ENCODE data around the gene HMG20B.

HMG20B gene

DNA sequence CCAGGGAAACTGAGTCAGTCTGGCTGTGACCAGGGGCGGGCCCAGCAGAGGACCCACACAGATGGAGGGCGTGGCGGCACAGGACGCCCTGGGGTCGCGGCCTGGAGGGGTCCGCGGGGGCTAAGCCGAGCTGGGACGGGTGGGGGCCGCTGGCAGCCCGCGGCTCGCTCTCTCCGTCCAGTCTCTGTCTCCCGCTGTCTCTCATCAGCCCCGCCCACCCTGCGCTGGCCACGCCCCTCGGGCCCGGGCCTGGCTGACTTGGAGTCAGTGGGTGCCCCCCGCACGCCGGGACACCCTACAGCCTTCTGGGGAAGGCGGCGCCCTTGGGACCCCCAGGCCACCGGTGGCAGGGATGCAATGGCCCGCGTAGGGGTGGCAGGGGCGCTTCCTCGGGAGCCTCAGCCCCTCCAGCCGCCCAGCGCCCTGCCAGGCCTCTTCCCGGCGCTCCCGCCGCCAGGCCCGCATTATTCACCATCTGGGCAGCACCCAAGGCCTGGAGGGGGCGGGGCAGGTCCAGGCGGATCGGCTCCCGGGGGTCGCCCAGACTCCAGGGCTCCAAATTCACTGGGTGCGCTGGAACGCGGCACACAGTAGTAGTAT is 34.0 kb downstream of the HMG20B start, which contains the start of gene TBXA2R:
TBXA2R (minus strand) TSS at position 186 of the 600 bp plus-strand sequence. CDS start 6,241 bp downstream, outside the sequence.
- peak; percentile 59 for DNase-seq

DNA sequence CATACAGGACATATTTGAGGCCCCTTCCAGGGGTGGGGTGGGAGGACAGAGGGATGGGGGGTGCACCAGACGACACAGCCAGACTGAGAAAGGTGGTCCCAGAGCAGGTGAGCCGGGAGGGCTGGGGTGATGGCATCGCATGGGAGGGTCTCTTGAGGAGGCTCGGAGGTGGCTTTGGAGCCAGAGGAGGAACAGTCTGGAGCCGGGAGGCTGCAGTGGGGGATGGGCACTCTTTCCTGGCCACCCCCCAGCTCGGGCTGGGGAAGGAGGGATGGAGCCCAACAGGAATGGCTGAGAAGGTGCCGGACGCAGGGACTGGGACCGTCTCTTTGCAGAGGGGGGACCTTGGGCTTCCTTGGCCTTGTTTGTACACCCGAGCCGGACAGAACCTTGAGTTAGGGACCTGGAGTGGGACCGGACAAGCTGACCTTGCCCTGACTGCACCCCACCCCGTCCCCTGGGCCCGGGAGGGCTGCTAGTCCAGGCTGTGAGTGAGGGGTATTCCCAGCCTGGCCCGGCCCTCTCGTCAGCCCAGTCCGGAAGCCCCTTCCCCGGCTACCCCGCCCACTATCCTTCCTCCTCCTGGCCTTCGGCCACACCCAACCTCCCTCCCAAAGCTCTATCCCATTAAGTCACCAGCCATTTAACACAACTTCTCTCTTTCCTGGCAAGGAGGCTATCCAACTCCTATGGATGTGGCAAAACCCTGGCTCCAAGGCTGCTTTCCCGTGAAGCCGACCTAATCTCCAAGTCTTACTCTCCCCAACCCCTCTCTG is 34.7 kb downstream of the HMG20B start:
- no peak for DNase-seq

DNA sequence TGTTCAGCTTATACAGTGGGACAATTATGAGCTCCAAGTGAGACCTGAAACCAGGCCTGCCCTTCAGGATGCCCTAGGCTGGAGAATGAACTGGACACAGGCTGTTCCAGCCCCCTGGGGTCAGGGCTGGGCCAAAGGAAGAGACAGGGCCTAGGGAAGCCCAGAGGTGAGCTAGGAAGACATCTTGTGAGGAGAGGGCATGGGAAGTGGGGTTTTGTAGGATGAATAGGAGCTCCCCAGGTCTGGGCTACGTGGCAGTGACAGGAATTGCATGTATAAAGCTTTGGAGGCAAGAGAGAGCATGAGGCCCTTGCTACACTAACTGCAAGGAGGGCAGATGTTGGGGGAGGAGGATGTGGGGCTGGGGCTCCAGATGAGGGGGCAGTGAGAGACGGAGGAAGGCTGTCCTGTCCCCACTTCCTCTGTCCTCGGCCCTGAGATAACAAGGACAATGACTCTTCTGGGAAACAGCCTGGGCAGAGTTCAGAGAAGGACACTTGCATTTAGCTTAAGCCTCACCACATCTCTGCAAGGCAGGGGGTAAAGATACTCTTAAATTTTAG is 35.4 kb downstream of the HMG20B start:
- no peak for DNase-seq

DNA sequence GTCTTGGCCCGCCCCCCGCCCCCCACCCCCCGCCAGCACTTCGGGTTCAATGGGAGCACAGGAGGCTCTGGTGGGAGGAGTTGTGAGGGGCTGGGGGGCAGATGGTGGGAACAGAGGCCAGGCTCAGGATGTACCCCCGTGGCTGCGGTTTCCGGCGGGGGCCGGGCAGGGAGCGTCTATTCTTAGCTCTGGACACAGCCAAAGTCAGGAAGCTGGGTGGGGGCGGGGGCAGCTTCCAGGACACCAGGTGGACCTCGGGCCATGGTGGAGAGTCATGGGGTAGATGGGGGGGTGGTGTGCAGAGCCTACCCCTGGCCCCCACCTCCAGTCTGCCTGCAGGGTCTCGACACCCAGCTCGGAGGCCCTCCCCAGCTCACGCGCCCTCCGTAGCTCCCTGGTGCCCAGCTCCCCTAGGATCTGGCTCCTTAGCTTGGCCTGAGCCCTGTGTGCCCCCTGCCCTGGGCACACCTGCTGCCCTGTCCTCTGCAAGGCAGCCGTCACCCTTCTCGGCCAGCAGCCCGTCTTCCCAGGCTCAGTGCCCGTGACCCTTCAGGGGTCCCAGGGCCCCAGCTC is 36.1 kb downstream of the HMG20B start:
- no peak for DNase-seq

DNA sequence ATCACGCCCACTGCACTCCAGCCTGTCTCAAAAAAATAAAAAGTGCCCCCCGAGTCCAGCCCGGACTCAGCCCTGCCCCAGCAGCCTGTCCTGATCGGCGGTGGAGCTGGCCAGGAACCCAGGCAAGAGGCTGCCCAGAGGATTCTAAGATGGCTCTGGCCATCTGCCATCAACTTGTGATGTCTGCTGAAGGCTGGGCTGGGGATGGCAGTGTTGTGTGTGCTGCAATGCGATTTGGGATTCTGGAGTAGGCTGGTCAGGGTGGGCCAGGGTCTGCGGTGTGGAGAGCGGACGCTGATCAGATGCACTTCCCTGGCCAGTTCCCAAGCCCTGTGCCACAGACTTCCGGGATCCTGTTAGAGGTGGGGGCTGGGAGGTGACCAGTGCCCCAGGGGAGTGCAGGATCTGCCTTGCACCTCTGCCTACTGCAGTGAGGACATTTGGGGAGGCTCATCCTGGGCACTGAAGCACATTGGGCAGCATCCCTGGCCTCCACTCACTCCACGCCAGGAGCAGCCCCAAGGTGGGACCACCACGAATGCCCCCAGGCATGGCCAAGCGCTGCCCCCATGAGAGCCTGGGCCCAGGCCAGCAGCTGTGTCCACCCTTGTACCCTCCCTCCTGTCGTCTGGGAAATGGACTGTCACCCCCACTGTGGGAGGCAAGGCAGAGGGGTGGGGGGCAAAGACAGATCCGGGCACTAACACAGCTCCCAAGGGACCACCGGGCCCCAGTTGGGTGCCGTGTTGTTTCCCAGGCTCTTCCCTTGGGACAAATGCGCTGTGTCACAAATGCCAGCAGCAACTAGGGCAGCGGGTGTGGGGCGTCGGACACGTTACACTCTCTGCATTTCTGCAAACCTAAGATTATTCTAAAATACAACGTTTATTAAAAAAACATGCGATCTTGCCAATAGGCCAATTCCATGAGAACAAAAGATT is 37.3 kb downstream of the HMG20B start:
- DNase-seq: no peak

DNA sequence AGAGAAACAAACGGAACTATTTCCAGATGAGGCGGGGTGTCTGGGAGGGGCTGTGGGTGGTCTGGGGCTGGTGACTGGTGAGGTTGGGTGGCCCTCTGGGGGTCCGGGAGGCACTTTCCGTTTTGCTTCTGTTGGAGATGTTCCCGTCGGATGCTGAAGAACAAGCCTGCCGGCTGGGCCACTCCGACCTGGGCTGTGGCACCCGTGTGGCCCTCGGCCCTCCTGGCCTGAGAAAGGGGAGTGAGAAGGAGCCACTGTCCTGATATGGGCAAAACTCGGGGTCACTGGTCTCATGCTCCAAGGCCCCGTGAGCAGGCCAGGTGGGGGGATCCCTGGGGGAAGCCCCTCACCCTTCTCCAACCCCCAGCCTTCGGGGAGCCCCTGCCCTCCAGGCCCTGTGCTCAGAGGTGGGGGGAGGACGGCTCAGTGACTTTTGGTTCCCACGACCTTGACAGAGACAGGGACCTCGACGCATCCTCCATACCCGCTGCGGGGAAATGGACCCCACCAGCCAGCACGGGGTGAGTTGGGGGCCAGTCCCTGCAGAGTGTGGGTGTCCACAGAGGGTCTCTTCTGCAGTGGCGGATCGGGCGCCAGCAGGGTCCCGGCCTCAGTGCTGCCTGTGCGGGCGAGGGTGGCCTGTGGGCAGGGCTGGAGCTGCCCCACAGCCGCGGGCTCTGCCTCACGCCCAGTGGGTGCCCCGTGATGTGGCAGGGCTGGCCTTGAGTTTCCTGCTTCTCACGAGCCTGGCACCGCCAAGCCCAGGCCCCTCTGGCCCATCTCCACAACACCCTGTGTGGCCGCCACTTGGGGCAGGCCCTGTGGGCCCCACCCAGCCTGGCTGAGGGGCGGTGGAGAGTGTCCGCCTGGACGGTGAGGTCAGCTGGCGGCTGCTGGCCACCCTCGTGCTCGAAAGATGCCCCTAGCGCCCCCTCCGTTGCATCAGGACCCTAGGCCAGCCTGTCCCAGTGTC is 38.3 kb downstream of the HMG20B start:
- no peak for DNase-seq

DNA sequence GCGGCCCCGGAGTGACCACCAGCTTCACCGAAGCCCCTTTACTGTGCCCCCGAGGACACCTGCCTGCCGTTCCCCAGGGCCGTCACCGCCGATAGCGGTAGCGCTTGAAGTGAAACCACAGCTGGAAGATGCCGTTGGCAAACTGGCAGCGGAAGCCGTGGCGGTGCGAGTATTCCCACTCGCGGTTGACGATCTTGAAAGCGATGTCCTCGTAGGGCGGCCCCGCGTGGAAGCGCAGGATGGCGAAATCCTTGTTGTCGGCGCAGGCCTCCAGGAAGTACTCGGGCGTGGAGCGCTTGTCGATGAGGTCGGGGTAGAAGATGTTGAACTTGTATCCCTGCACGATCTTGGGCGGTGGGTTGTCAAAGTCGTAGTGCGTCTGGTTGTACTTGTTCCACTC is 39.1 kb downstream of the HMG20B start:
- no peak for DNase-seq

DNA sequence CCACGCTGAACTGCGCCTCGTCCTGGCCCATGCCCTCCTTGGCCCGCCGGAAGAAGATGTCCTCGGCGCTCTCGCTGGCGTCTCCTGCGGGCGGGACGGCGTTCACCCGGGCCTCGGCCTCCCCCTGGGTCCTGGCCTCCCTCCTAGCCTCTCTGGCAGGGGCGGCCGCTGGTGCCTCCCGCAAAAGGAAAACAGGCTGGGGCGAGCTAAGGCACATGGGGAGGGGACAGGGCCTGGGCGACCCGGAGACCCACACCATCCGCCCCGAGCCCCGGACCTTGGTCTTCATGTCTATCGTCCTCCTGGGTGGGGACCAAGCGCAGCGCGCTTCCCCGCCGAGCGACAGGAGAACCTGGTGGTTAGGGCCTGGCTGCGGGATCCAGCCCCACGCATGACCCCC is 39.6 kb downstream of the HMG20B start:
- no peak for DNase-seq

DNA sequence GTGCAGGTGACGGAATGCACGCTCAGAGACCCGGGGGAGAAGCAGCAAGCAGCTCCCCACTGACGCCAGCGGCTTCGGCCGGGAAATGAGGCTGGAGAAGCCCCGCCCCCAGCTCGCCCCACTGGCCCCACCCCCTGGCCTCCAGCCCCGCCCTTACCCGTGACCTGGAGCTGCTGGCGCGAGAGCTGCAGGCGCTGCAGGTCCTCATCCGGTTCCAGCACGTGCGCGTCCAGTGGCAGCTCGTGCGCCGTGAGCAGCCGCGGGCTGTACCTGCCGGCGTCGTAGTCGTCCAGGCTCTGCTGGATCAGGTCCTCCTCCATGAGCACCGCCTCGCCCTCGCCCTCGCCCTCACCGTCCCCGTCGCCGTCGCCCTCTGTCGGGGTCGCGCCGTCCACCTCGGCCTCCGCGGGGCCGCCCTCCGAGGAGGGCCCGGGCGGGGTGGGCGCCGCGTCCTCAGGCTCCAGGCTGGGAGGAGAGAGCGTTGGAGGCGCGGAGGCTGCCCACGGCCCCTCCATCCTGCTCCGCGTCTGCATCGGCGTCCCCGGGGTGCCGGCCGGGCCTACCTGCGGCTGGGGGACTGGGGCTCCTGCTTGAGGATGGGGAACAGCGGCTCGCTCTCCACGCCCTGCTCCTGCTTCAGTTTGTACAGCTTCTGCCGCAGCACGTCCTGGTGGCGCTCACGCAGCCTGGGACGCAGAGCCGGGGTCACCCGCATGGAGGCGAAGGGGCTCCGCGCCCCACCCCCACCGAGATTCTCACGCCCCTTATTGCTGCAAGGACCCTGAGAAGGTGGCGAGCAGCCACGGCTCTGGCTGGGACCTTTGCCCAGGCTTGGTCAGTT is 40.4 kb downstream of the HMG20B start:
- DNase-seq: no peak

DNA sequence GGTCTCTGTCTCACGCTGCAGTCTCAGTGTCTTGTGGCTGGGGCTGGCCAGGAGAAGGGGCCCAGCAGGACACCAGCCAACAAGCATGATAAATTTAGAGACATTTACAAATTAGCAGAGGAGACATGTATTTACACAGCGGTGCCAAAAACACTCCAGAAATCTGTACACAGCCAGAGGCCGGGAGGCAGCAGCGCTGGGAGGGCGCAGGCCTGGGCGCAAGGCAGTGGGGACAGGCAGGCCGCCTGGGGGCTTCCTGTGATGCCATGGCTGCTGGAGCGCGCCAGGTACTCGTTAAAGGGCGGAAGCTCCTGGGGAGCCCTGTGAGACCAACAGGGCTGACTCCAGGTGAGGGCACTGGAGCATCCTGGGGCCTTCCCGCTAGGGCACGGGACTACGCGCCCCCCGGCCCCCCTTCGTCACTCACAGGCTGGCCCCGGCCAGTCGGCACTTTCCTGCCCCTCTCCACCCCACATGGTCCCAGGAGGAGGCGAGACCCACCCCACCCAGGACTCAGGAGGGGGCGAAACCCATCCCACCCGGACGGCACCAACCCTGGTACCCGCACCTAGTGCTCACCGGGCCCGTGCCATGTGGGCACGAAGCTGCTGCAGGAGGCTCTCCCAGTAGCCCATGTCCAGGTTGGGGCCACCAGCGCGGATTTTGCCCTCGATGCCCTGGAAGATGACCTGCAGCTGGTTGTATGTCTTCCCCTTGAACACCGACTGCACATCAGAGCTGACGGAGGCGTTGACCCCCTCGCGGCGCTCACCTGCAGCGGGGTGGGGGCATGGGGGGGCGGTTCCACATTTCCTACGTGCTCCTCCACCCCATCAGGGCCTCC is 41.3 kb downstream of the HMG20B start:
- no peak for DNase-seq

DNA sequence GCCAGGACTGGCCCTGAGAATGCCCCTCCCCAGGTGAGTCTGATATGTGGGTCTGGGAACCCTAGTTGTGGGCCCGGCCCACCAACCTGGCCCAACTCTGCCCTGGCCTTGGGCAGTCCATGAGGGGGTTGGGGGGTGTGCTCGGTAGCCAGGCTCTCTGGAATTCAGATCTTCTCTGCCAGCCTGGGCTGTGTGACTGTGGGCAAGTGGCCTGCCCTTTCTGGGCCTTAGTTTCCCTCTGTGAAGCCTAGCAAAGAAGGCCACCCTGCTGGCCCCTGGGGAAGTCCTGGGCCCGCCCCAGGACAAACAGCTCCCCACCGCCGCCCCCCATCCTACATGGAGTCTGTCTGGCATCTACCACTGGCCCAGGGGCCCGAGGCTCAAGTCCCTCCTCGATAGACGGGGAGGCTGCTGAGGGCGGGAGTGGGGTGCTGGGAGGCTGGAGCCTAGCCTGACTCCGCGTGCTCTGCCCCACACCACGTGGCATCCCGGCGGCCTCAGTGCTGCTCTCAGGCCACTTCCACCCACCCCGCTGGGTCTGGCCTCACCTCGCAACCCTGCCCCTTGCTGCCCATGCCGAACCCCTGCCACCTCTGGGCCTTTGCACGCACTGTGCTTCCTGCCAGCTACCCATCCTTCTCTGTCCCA is 42.2 kb downstream of the HMG20B start:
- no peak for DNase-seq

DNA sequence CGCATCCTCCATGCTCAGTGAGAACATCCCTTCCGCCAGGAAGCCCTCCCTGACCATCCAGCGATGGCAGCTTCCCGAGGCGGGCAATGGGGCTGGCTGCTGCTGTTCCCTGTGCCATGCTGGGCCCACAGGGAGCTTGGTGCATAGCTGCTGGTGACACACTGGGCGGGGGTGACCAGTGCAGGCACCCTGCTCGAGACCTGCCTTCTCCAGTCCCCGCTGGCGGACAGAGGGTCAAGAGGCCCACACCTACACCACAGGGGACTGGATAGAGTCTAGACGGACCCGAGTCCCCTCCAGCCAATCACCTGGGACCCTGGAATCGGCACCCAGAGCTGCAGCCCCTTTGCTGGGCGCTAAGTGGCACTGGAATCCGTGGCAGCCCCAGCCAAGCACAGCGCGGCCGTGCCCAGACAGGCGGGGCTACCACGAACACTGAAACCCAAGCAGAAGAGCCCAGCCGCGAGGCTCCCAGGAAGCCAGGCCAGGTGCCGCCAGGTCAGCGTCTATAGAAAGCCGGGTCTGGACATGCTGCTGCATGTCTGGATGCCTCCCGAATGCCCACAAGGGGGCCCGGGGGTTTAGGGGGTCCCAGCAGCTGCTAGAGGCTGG is 42.9 kb downstream of the HMG20B start:
- DNase-seq: no peak

DNA sequence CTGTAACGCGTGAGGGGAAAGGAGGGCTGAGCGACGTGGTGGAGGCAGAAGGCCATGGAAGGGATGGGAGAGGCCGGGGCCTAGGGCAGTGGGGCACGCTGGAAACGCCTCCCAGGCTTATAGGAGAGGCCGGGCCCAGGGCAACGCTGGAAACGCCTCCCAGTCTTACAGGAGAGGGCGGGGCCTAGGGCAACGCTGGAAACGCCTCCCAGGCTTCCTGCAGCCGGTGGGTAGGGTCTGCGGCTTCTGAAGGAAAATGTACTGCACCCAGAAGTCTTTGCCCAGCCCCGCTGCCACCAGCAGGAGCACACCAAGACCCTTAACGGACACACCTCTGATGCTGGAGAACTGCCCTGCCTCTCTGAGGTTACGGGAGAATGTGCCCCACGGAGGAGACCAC is 44.7 kb downstream of the HMG20B start:
- DNase-seq: no peak

DNA sequence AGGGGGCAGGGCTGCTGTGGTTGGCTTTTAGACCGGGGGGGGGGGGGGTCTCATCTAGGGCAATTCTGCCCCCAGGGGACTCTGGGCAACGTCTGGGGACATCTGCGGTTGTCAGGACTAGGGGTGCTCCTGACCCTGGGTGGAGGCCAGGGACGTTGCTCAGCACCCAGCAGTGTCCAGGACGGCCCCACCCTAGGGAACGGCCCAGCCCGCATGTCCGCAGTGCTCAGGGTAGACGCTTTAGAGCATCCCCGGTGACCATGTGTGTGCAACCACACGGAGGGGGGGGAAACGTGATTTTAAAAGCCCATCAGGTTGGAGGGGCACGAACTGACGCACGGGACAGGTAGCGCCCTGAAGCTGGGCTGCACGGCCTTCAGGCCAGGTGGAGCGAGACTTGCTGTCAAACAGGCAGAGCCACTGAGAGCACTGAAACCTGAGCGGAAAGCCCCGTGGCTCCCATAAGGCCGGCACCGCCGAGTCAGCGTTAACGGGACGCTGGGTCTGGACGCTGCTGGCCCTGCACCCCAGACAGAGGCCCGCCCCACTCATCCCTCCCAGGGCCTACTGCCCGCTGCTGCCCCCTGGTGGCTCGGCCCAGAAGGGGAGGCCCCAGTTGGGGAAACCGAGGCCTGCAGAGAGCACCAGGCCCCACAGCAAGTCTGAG is 45.5 kb downstream of the HMG20B start:
- DNase-seq: peak; percentile 37

DNA sequence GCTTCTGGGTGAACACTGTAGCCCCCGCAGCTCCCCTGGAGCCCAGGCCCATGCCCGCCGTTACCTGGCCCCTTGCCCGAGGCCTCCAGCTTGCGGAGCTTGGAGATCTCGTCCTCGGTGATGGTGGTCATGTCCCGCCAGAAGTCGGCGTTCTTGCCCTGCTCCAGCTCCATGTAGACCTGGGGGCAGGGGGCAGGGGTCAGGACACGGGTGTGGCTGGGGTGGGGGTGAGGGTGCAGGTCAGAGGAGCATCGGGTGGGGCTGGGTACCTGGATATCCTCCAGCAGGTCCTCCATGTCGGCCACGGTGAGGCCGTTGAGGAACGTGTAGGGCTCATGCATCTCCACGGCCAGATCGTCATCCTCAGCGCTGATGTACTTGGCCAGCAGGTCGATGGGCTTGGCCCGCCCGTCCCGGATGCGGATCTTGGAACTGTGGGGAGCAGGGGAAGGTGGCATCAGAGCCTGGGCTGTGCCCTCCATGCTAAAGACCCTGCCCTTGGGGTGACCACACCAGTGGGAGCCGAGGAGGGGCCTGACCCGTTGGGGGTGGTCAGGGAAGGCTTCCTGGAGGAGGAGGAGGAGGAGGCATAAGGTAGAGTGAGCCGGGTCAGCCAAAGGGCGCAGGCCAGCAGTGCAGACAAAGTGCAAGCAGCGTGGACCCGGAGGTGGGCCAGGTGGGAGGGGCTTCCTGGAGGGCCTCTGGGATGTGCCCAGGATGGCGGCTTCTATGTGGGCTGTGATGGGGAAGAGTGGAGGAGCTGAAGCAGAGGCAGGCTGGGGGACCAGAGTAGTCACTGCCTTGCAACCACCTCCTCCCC is 46.3 kb downstream of the HMG20B start:
- no peak for DNase-seq

DNA sequence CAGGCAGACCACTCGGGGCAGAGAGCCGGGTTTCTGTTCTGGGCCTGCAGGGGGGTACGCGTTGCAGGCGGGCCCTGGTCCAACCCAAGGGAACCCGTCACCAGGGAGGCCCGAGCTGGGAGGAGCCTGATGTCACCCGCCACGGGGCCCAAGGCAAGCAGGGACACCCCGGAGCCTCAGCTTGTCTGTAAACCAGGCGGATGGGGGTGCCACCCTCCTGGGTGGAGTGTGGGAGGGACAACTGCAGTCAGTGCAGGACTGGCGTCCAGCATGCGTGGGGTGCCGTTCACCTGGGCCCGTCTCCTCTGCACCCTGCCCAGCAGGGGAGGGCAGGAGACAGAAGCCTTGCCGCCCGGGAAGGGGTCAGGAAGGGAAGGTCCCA is 46.9 kb downstream of the HMG20B start:
- DNase-seq: no peak

Measured in right kidney (tissue), 1 donor.